HepG2 (cell line): ENCODE results near the gene FRMD8. TPM values are rescaled to one million over a fixed set of nuclear protein-coding genes. Genes with fewer than 3 reads are reported as not detected.
A peak's percentile ranks its signal among the peaks of the same experiment; 100 is the strongest.

Experiments used
- BORCS8-MEF2B ChIP-seq: sonication (generic); formaldehyde crosslinking; IDR thresholded peaks from 2 replicates; pipeline ENCODE4 v1.8.0; 2022; ENCODE audit warnings: mild to moderate bottlenecking, missing genetic modification reagents
- CCDC6 ChIP-seq: sonication (generic); formaldehyde crosslinking; IDR thresholded peaks from 2 replicates; pipeline ENCODE4 v1.8.1; 2022; ENCODE audit warnings: mild to moderate bottlenecking, missing genetic modification reagents, moderate library complexity
- EP300 ChIP-seq, 3 experiments: sonication (generic) in 1 of 3; formaldehyde crosslinking in 1 of 3; IDR thresholded peaks; 2 replicates each; pipeline versions ENCODE4 v1.5.1 to v1.6.1; 2011 to 2020; ENCODE audit warnings: low read depth in 2 of 3, low read length in 2 of 3, borderline replicate concordance in 1 of 3, improper control_type of control experiment in 1 of 3, mild to moderate bottlenecking in 1 of 3, missing genetic modification reagents in 1 of 3, moderate library complexity in 1 of 3
- FOXP1 ChIP-seq, 2 experiments: fragments of 450-650 bp in 1 of 2; IDR thresholded peaks; 2 replicates each; pipeline ENCODE4 v1.6.1; 2017 to 2018; ENCODE audit warnings: antibody characterized with exemption in 1 of 2
- MEF2D ChIP-seq: sonication (generic); formaldehyde crosslinking; IDR thresholded peaks from 2 replicates; pipeline ENCODE4 v1.5.1; 2020; ENCODE audit warnings: mild to moderate bottlenecking, missing genetic modification reagents
- MZF1 ChIP-seq: sonication (generic); formaldehyde crosslinking; IDR thresholded peaks from 2 replicates; pipeline ENCODE4 v1.8.1; 2023; ENCODE audit warnings: mild to moderate bottlenecking, missing genetic modification reagents, borderline replicate concordance
- PHF5A ChIP-seq: IDR thresholded peaks from one replicate; pipeline ENCODE4 v1.6.1; 2018; ENCODE audit warnings: low read depth, missing genetic modification reagents; ENCODE audit not compliant: unreplicated experiment
- SAFB2 ChIP-seq: sonication (generic); formaldehyde crosslinking; IDR thresholded peaks from 2 replicates; pipeline ENCODE4 v1.5.1; 2020; ENCODE audit warnings: missing genetic modification reagents, low read depth, mild to moderate bottlenecking, borderline replicate concordance
- THRA ChIP-seq: sonication (generic); formaldehyde crosslinking; IDR thresholded peaks from 2 replicates; pipeline ENCODE4 v1.4.0; 2020; ENCODE audit warnings: missing genetic modification reagents, borderline replicate concordance
- ZKSCAN1 ChIP-seq: fragments of 150-350 bp; IDR thresholded peaks from 2 replicates; pipeline ENCODE4 v1.6.1; 2014; ENCODE audit warnings: low read length
- ZMAT3 ChIP-seq: sonication (generic); formaldehyde crosslinking; conservative IDR thresholded peaks from 2 replicates; pipeline ENCODE4 v1.7.0; 2021; ENCODE audit warnings: missing genetic modification reagents
- ZNF550 ChIP-seq: sonication (generic); formaldehyde crosslinking; IDR thresholded peaks from 2 replicates; pipeline ENCODE4 v1.4.0; 2020; ENCODE audit warnings: mild to moderate bottlenecking, missing genetic modification reagents, borderline replicate concordance
- ZNF614 ChIP-seq: IDR thresholded peaks from 2 replicates; pipeline ENCODE4 v1.6.1; 2018; ENCODE audit warnings: missing biosample characterization, missing genetic modification reagents, inconsistent platforms, borderline replicate concordance
- ZNF720 ChIP-seq: sonication (generic); formaldehyde crosslinking; IDR thresholded peaks from 2 replicates; pipeline ENCODE4 v1.4.0; 2020; ENCODE audit warnings: missing genetic modification reagents
- ZNF780A ChIP-seq: sonication (generic); formaldehyde crosslinking; IDR thresholded peaks from 2 replicates; pipeline ENCODE4 v1.8.0; 2022; ENCODE audit warnings: mild to moderate bottlenecking, missing genetic modification reagents, moderate library complexity
- ZNF883 ChIP-seq: sonication (generic); formaldehyde crosslinking; IDR thresholded peaks from 2 replicates; pipeline ENCODE4 v1.5.1; 2020; ENCODE audit warnings: mild to moderate bottlenecking, missing genetic modification reagents; ENCODE audit errors: not compliant biosample characterization
- polyA plus RNA-seq, 8 experiments: library from polyadenylated mRNA; depleted of rRNA in 3 of 8; stranded (reverse) in 7 of 8; unstranded in 1 of 8; fragments of >200 nt; fragmentation: Illumina TruSeq in 4 of 8; extraction: Trizol in 4 of 8; gene quantifications; 2 replicates each; pipeline versions ENCODE4 v1.2.1 to v1.2.3, GENCODE V29; 2011 to 2016; ENCODE audit warnings: low read depth in 4 of 8, missing spikeins in 1 of 8, mixed read lengths in 1 of 8; ENCODE audit not compliant: insufficient read depth in 1 of 8
- total RNA-seq, 5 experiments: library from RNA; depleted of rRNA; stranded (reverse); fragments of >200 nt; fragmentation: Illumina TruSeq; extraction: Trizol; gene quantifications; 2 replicates each; pipeline ENCODE4 v1.2.3, GENCODE V29; 2016; ENCODE audit warnings: low read depth in 1 of 5
- TF ChIP-seq, protein P1 (sequence below): sonication (generic); formaldehyde crosslinking; IDR thresholded peaks from one replicate; pipeline ENCODE4 v1.5.1; 2020; ENCODE audit warnings: mild to moderate bottlenecking, missing genetic modification reagents; ENCODE audit errors: not compliant biosample characterization
- TF ChIP-seq, protein P2 (sequence below): sonication (generic); formaldehyde crosslinking; IDR thresholded peaks from 2 replicates; pipeline ENCODE4 v1.8.0; 2022; ENCODE audit warnings: mild to moderate bottlenecking, missing genetic modification reagents, moderate library complexity

Gene FRMD8
- total and polyA plus RNA-seq, 2 of the 13 experiments (the other 11 are each of a cell fraction or from before 2014, with no cell fraction given) = 5.8 to 20.6 TPM

DNA sequence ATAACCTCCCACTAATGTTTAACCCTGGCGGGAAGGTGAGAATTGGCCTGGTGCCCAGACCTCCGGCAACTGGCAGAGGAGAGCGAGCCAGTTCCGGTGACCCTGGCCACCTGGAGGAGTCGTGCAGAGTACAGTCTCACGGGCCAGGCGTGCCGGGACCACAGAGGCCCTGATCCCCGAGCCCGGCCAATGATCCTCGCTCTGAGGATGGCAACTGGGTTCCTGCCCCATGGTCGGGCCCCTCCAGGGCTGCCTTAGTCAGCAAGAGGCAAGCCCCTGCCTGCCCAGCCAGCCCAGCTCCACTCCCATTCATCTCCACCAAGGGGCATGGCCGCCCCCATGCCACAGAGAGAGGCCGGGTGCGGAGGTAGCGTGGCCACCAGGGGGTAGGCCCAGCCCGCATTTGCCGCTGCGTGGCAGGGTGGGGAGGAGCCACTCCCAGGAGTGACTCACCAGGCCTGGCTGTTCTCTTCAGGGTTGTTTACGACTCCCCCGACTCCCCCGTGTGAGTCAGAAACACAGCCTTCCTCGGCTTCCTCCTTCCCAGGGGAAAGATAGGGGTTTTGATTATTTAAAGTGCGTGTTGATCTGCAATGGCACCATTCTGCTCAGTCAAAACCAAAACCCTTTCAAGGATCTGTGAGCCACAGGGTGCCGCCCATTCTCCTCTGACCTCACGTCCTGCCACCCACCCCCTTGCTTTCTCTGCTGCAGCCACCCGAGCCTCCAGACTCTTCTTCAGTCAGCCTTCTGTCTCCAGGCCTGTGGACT lies 4.2 kb upstream of the FRMD8 start, which contains the start of gene SLC25A45 (continued):
- TF ChIP-seq, protein P1, sequence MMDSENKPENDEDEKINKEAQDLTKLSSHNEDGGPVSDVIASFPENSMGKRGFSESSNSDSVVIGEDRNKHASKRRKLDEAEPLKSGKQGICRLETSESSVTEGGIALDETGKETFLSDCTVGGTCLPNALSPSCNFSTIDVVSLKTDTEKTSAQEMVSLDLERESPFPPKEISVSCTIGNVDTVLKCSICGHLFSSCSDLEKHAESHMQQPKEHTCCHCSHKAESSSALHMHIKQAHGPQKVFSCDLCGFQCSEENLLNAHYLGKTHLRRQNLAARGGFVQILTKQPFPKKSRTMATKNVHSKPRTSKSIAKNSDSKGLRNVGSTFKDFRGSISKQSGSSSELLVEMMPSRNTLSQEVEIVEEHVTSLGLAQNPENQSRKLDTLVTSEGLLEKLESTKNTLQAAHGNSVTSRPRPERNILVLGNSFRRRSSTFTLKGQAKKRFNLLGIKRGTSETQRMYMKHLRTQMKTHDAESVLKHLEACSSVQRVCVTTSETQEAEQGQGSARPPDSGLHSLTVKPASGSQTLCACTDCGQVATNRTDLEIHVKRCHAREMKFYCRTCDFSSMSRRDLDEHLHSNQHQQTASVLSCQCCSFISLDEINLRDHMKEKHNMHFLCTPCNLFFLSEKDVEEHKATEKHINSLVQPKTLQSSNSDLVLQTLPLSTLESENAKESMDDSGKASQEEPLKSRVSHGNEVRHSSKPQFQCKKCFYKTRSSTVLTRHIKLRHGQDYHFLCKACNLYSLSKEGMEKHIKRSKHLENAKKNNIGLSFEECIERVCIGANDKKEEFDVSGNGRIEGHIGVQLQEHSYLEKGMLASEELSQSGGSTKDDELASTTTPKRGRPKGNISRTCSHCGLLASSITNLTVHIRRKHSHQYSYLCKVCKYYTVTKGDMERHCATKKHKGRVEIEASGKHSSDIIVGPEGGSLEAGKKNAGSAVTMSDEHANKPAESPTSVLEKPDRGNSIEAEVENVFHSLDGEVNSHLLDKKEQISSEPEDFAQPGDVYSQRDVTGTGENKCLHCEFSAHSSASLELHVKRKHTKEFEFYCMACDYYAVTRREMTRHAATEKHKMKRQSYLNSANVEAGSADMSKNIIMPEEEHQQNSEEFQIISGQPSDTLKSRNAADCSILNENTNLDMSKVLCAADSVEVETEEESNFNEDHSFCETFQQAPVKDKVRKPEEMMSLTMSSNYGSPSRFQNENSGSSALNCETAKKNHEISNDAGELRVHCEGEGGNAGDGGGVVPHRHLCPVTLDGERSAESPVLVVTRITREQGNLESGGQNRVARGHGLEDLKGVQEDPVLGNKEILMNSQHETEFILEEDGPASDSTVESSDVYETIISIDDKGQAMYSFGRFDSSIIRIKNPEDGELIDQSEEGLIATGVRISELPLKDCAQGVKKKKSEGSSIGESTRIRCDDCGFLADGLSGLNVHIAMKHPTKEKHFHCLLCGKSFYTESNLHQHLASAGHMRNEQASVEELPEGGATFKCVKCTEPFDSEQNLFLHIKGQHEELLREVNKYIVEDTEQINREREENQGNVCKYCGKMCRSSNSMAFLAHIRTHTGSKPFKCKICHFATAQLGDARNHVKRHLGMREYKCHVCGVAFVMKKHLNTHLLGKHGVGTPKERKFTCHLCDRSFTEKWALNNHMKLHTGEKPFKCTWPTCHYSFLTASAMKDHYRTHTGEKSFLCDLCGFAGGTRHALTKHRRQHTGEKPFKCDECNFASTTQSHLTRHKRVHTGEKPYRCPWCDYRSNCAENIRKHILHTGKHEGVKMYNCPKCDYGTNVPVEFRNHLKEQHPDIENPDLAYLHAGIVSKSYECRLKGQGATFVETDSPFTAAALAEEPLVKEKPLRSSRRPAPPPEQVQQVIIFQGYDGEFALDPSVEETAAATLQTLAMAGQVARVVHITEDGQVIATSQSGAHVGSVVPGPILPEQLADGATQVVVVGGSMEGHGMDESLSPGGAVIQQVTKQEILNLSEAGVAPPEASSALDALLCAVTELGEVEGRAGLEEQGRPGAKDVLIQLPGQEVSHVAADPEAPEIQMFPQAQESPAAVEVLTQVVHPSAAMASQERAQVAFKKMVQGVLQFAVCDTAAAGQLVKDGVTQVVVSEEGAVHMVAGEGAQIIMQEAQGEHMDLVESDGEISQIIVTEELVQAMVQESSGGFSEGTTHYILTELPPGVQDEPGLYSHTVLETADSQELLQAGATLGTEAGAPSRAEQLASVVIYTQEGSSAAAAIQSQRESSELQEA = no peak
- TF ChIP-seq MEF2D (CRISPR knock-in tag) (peak; percentile 94), ZNF883 (peak; percentile 64), MZF1 (0 out of 2 replicates have a peak, but pooled peaks have one; percentile 36), EP300 (IDR thresholded peaks at IDR 0.05; ENCODE audit: low read depth in 2 of 2, low read length in 2 of 2) (peak in 1 of 2 experiments; percentile 76; a peak in 2 of 4 replicates), EP300 (CRISPR knock-in tag; IDR thresholded peaks at IDR 0.05; ENCODE audit: borderline replicate concordance) (peak; percentile 74), ZNF614 (CRISPR knock-in tag) (peak; percentile 63), CCDC6 (CRISPR knock-in tag) (peak; percentile 83), ZNF550 (CRISPR knock-in tag) (no peak), PHF5A (CRISPR knock-in tag) (peak; percentile 78), ZMAT3 (CRISPR knock-in tag) (peak; percentile 73; the same call in 1 of the 2 replicates), BORCS8-MEF2B (CRISPR knock-in tag) (peak; percentile 50; the same call in 1 of the 2 replicates), ZNF720 (no peak), SAFB2 (CRISPR knock-in tag) (peak; percentile 79; the same call in 1 of the 2 replicates), ZNF780A (CRISPR knock-in tag) (peak; percentile 85; the same call in 1 of the 2 replicates), THRA (CRISPR knock-in tag) (peak; percentile 83), FOXP1 (IDR thresholded peaks at IDR 0.05) (peak; percentile 42; the same call in 1 of the 2 replicates), FOXP1 (CRISPR knock-in tag; IDR thresholded peaks at IDR 0.05) (peak; percentile 58; the same call in 1 of the 2 replicates), ZKSCAN1 (no peak)
- TF ChIP-seq, protein P2, sequence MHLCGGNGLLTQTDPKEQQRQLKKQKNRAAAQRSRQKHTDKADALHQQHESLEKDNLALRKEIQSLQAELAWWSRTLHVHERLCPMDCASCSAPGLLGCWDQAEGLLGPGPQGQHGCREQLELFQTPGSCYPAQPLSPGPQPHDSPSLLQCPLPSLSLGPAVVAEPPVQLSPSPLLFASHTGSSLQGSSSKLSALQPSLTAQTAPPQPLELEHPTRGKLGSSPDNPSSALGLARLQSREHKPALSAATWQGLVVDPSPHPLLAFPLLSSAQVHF (CRISPR knock-in tag) = no peak
